DMS53 (cell line): Measurements from ENCODE around the gene LRRC42.
A peak's percentile ranks its signal among the peaks of the same experiment; 100 is the strongest.

Experiments used
- DNase-seq: peaks from one replicate; lab custom pipeline; 2025; lab: John Stamatoyannopoulos, UW

LRRC42 gene

GRCh38 chr1:54004481-54005049 is 58.4 kb downstream of the LRRC42 start:
- no peak for DNase-seq

GRCh38 chr1:54006508-54006907 is 60.4 kb downstream of the LRRC42 start:
- no peak for DNase-seq

- DNase-seq, result no peak
These were observed 61.5 kb downstream of the LRRC42 start for GRCh38 chr1:54007613-54008012.

GRCh38 chr1:54008876-54009275 is 62.7 kb downstream of the LRRC42 start:
- DNase-seq, result no peak

GRCh38 chr1:54009406-54009805 is 63.3 kb downstream of the LRRC42 start:
- no peak for DNase-seq

GRCh38 chr1:54010415-54011117 is 64.4 kb downstream of the LRRC42 start:
- DNase-seq, result no peak

GRCh38 chr1:54011316-54012007 is 65.3 kb downstream of the LRRC42 start:
- DNase-seq, result no peak

- no peak for DNase-seq
These were observed 65.8 kb downstream of the LRRC42 start for GRCh38 chr1:54012008-54012325.

GRCh38 chr1:54012863-54013262 is 66.7 kb downstream of the LRRC42 start:
- DNase-seq, result peak; percentile 38

GRCh38 chr1:54013393-54014008 is 67.4 kb downstream of the LRRC42 start:
- peak; percentile 38 for DNase-seq

GRCh38 chr1:54014009-54014629 is 68.0 kb downstream of the LRRC42 start:
- no peak for DNase-seq

- DNase-seq, result peak; percentile 100
These were observed 70.5 kb downstream of the LRRC42 start for GRCh38 chr1:54016343-54017282.
